HUES64 (cell line): ENCODE results near the gene P4HB.
A peak's percentile ranks its signal among the peaks of the same experiment; 100 is the strongest.

Source experiments
- H3K27ac ChIP-seq: 2 replicates; pipeline ENCODE4 v1.7.0; 2013; ENCODE audit warnings: low read depth, low read length, inconsistent platforms
- H3K27me3 ChIP-seq: 2 replicates; pipeline ENCODE4 v1.6.1; 2013; ENCODE audit warnings: mild to moderate bottlenecking, low read length; ENCODE audit not compliant: insufficient read depth
- H3K36me3 ChIP-seq: 2 replicates; pipeline ENCODE4 v1.6.1; 2013; ENCODE audit warnings: mild to moderate bottlenecking, low read length; ENCODE audit not compliant: insufficient read depth
- H3K4me1 ChIP-seq: 2 replicates; pipeline ENCODE4 v1.6.1; 2013; ENCODE audit warnings: mild to moderate bottlenecking, low read length, moderate library complexity; ENCODE audit not compliant: insufficient read depth
- H3K4me3 ChIP-seq: 2 replicates; pipeline ENCODE4 v1.5.1; 2013; ENCODE audit warnings: mild to moderate bottlenecking, low read length, moderate library complexity
- H3K9ac ChIP-seq: 2 replicates; pipeline ENCODE4 v1.6.1; 2013; ENCODE audit warnings: mild to moderate bottlenecking, low read depth, low read length
- H3K9me3 ChIP-seq: 2 replicates; pipeline ENCODE4 v1.6.1; 2013; ENCODE audit warnings: low read depth, low read length; ENCODE audit not compliant: insufficient read depth
- WGBS: fragments of 150-250, 120-280 bp; methylation state at CpG from one replicate; pipeline ENCODE4 v1.1.7; 2013; ENCODE audit warnings: missing lambda C conversion rate; 5-methylcytosine and 5-hydroxymethylcytosine counted together

Gene P4HB

GRCh38 chr17:81903415-81903831, 43.1 kb upstream of the P4HB start:
- no peak overlapping the region for H3K9ac ChIP-seq
- H3K4me3 ChIP-seq, result no peak overlapping the region
- no peaks in the 10 kb centered on the region for H3K9me3 ChIP-seq
- peaks cover 14% of the 10 kb centered on the region for H3K36me3 ChIP-seq
- no peak overlapping the region for H3K27ac ChIP-seq
- WGBS, result 94% methylated on average over 10 of the region's 10 CpGs
- no peaks in the 10 kb centered on the region; the same call in 1 of the 2 replicates for H3K4me1 ChIP-seq
- peaks cover 25% of the 10 kb centered on the region for H3K27me3 ChIP-seq

GRCh38 chr17:81902653-81903414, 42.5 kb upstream of the P4HB start:
- no peak overlapping the region for H3K27ac ChIP-seq
- peak overlapping the region; percentile 58; the same call in 1 of the 2 replicates for H3K9ac ChIP-seq
- 60% methylated on average over 47 of the region's 47 CpGs for WGBS
- no peaks in the 10 kb centered on the region for H3K9me3 ChIP-seq
- H3K4me3 ChIP-seq, result peak overlapping the region; percentile 49
- peaks cover 25% of the 10 kb centered on the region for H3K27me3 ChIP-seq
- no peaks in the 10 kb centered on the region; the same call in 1 of the 2 replicates for H3K4me1 ChIP-seq
- peaks cover 20% of the 10 kb centered on the region for H3K36me3 ChIP-seq

GRCh38 chr17:81902023-81902652, 41.8 kb upstream of the P4HB start, which contains the start of gene NPB:
Gene NPB, plus strand, starts transcription at chr17:81902238. Its CDS starts 40 bp downstream, at chr17:81902278.
- H3K36me3 ChIP-seq, result peaks cover 27% of the 10 kb centered on the region
- H3K4me3 ChIP-seq, result peak within 1 kb of the TSS; percentile 49
- no peaks in the 10 kb centered on the region; the same call in 1 of the 2 replicates for H3K4me1 ChIP-seq
- H3K27me3 ChIP-seq, result peaks cover 25% of the 10 kb centered on the region
- 3% methylated on average over 79 of the region's 79 CpGs for WGBS
- no peaks in the 10 kb centered on the region for H3K9me3 ChIP-seq
- no peak within 1 kb of the TSS for H3K27ac ChIP-seq
- peak within 1 kb of the TSS; percentile 58 for H3K9ac ChIP-seq

GRCh38 chr17:81901167-81902022, 41.1 kb upstream of the P4HB start:
- H3K27me3 ChIP-seq, result peaks cover 25% of the 10 kb centered on the region
- no peaks in the 10 kb centered on the region for H3K9me3 ChIP-seq
- no peak overlapping the region for H3K27ac ChIP-seq
- 0 out of 2 replicates have a peak overlapping the region, but pooled peaks have one; percentile 44 for H3K9ac ChIP-seq
- 61% methylated on average over 21 of the region's 21 CpGs for WGBS
- H3K36me3 ChIP-seq, result peaks cover 30% of the 10 kb centered on the region
- H3K4me3 ChIP-seq, result peak overlapping the region; percentile 49
- H3K4me1 ChIP-seq, result no peaks in the 10 kb centered on the region; the same call in 1 of the 2 replicates

- Histone ChIP-seq H3K9ac (no peak overlapping the region), H3K36me3 (peaks cover 38% of the 10 kb centered on the region)
- 89% methylated on average over 18 of the region's 18 CpGs for WGBS
Measured at GRCh38 chr17:81900181-81900820, 40.0 kb upstream of the P4HB start.

GRCh38 chr17:81899514-81900166, 39.3 kb upstream of the P4HB start:
- H3K36me3 ChIP-seq, result peaks cover 40% of the 10 kb centered on the region
- H3K9me3 ChIP-seq, result no peaks in the 10 kb centered on the region
- H3K4me1 ChIP-seq, result no peaks in the 10 kb centered on the region; the same call in 1 of the 2 replicates
- H3K9ac ChIP-seq, result no peak overlapping the region
- H3K4me3 ChIP-seq, result no peak overlapping the region
- peaks cover 25% of the 10 kb centered on the region for H3K27me3 ChIP-seq
- no peak overlapping the region for H3K27ac ChIP-seq
- WGBS, result 95% methylated on average over 22 of the region's 22 CpGs

More at GRCh38 chr17:81900181-81900820, 40.0 kb upstream of the P4HB start:
- Histone ChIP-seq H3K9me3 (no peaks in the 10 kb centered on the region), H3K27me3 (peaks cover 25% of the 10 kb centered on the region), H3K27ac (no peak overlapping the region), H3K4me1 (no peaks in the 10 kb centered on the region; the same call in 1 of the 2 replicates), H3K4me3 (no peak overlapping the region)

GRCh38 chr17:81898885-81899284, 38.5 kb upstream of the P4HB start:
- WGBS, result 92% methylated on average over 9 of the region's 9 CpGs
- H3K4me1 ChIP-seq, result no peaks in the 10 kb centered on the region; the same call in 1 of the 2 replicates
- H3K27ac ChIP-seq, result no peak overlapping the region; the same call in 1 of the 2 replicates
- peaks cover 25% of the 10 kb centered on the region for H3K27me3 ChIP-seq
- peaks cover 42% of the 10 kb centered on the region for H3K36me3 ChIP-seq
- no peaks in the 10 kb centered on the region for H3K9me3 ChIP-seq
- no peak overlapping the region for H3K9ac ChIP-seq
- H3K4me3 ChIP-seq, result no peak overlapping the region

- H3K36me3 ChIP-seq, result peaks cover 48% of the 10 kb centered on the region
- H3K4me3 ChIP-seq, result no peak overlapping the region
- H3K9me3 ChIP-seq, result no peaks in the 10 kb centered on the region
- H3K27ac ChIP-seq, result peak overlapping the region; percentile 6; the same call in 1 of the 2 replicates
- WGBS, result 90% methylated on average over 19 of the region's 19 CpGs
- no peaks in the 10 kb centered on the region; the same call in 1 of the 2 replicates for H3K4me1 ChIP-seq
- peak overlapping the region; percentile 39; the same call in 1 of the 2 replicates for H3K9ac ChIP-seq
- H3K27me3 ChIP-seq, result peaks cover 25% of the 10 kb centered on the region
Measured at GRCh38 chr17:81898029-81898866, 37.9 kb upstream of the P4HB start.

GRCh38 chr17:81895400-81895799, 35.1 kb upstream of the P4HB start:
- no peaks in the 10 kb centered on the region; the same call in 1 of the 2 replicates for H3K4me1 ChIP-seq
- 93% methylated on average over 11 of the region's 11 CpGs for WGBS
- H3K9ac ChIP-seq, result no peak overlapping the region
- H3K9me3 ChIP-seq, result no peaks in the 10 kb centered on the region
- H3K27ac ChIP-seq, result no peak overlapping the region
- H3K4me3 ChIP-seq, result no peak overlapping the region
- no peaks in the 10 kb centered on the region for H3K27me3 ChIP-seq
- H3K36me3 ChIP-seq, result peaks cover 51% of the 10 kb centered on the region
